CD14-positive monocyte (primary cell): ENCODE results near the gene SMARCB1. TPM values are rescaled to one million over a fixed set of nuclear protein-coding genes. Genes with fewer than 3 reads are reported as not detected.

Experiments used
- DNase-seq, 3 donors: peaks; one replicate each; pipeline ENCODE4 v3.0.0-alpha.2; 2011 to 2022
- H2AFZ ChIP-seq: 2 replicates; pipeline ENCODE4 v1.6.0; 2012; ENCODE audit warnings: mild to moderate bottlenecking, low read depth, low read length, inconsistent platforms; ENCODE audit not compliant: insufficient read depth, poor library complexity, severe bottlenecking
- H3K27ac ChIP-seq, 2 donors: 1 replicate in 1 of 2; 2 replicates in 1 of 2; pipeline ENCODE4 v1.5.1; 2012 to 2013; ENCODE audit warnings: low read length in 2 of 2, control low read depth in 1 of 2, inconsistent platforms in 1 of 2, low read depth in 1 of 2, mild to moderate bottlenecking in 1 of 2
- H3K27me3 ChIP-seq, 2 donors: one replicate each; pipeline versions ENCODE4 v1.6.0 to v1.6.1; 2011 to 2013; ENCODE audit warnings: low read length in 2 of 2; ENCODE audit not compliant: control insufficient read depth in 2 of 2, insufficient read depth in 2 of 2
- H3K36me3 ChIP-seq, 2 donors: replicated peaks in 1 of 2; 1 replicate in 1 of 2; 2 replicates in 1 of 2; pipeline versions ENCODE4 v1.5.1 to v1.6.1; 2012 to 2013; ENCODE audit warnings: low read length in 2 of 2, control low read depth in 1 of 2, inconsistent platforms in 1 of 2, mild to moderate bottlenecking in 1 of 2; ENCODE audit not compliant: insufficient read depth in 2 of 2, control insufficient read depth in 1 of 2
- H3K4me1 ChIP-seq, 2 donors: 1 replicate in 1 of 2; 2 replicates in 1 of 2; pipeline versions ENCODE4 v1.5.1 to v1.6.1; 2012 to 2013; ENCODE audit warnings: low read length in 2 of 2, control low read depth in 1 of 2, inconsistent platforms in 1 of 2, mild to moderate bottlenecking in 1 of 2, moderate library complexity in 1 of 2; ENCODE audit not compliant: insufficient read depth in 2 of 2, control insufficient read depth in 1 of 2
- H3K4me2 ChIP-seq: replicated peaks from 2 replicates; pipeline ENCODE3; 2012; ENCODE audit warnings: low read length, moderate library complexity, mild to moderate bottlenecking; ENCODE audit not compliant: poor library complexity, severe bottlenecking; ENCODE audit errors: extremely low read depth
- H3K4me3 ChIP-seq, 3 experiments: fragments of 200-600 bp in 1 of 3; sonication (generic) in 1 of 3; replicated peaks in 1 of 3; 1 replicate in 2 of 3; 2 replicates in 1 of 3; pipeline ENCODE4 v1.5.1; 2011 to 2013; ENCODE audit warnings: low read length in 3 of 3, mild to moderate bottlenecking in 3 of 3, control low read depth in 2 of 3, low read depth in 2 of 3, inconsistent platforms in 1 of 3, moderate library complexity in 1 of 3
- H3K79me2 ChIP-seq: 2 replicates; pipeline ENCODE4 v1.6.0; 2012; ENCODE audit warnings: mild to moderate bottlenecking, control low read depth, inconsistent platforms, low read length, moderate library complexity; ENCODE audit not compliant: insufficient read depth
- H3K9ac ChIP-seq: 2 replicates; pipeline ENCODE4 v1.6.0; 2017; ENCODE audit warnings: low read length, mild to moderate bottlenecking; ENCODE audit not compliant: insufficient read depth, poor library complexity, severe bottlenecking
- H3K9me3 ChIP-seq, 2 donors: replicated peaks in 1 of 2; 1 replicate in 1 of 2; 2 replicates in 1 of 2; pipeline versions ENCODE4 v1.5.1 to v1.6.1; 2012 to 2013; ENCODE audit warnings: low read length in 2 of 2, control low read depth in 1 of 2; ENCODE audit not compliant: control insufficient read depth in 1 of 2, insufficient read depth in 1 of 2
- H4K20me1 ChIP-seq: 2 replicates; pipeline ENCODE4 v1.6.0; 2012; ENCODE audit warnings: mild to moderate bottlenecking, low read length, control low read depth, moderate library complexity; ENCODE audit not compliant: insufficient read depth
- H3K27ac Mint-ChIP-seq, 7 donors: one replicate each; pipeline ENCODE4 v1.8.0; 2020; ENCODE audit warnings: mild to moderate bottlenecking in 7 of 7, mixed read lengths in 7 of 7, moderate library complexity in 6 of 7, inconsistent platforms in 2 of 7
- H3K27me3 Mint-ChIP-seq, 3 donors: one replicate each; pipeline ENCODE4 v1.8.0; 2021 to 2022; ENCODE audit warnings: low read depth in 3 of 3, mild to moderate bottlenecking in 3 of 3, mixed read lengths in 3 of 3, moderate library complexity in 3 of 3, inconsistent platforms in 1 of 3
- H3K36me3 Mint-ChIP-seq, 2 donors: one replicate each; pipeline ENCODE4 v1.8.0; 2020; ENCODE audit warnings: mixed read lengths in 2 of 2, inconsistent platforms in 1 of 2, mild to moderate bottlenecking in 1 of 2
- H3K4me1 Mint-ChIP-seq: one replicate; pipeline ENCODE4 v1.8.0; 2020; ENCODE audit warnings: mild to moderate bottlenecking, mixed read lengths
- H3K4me3 Mint-ChIP-seq, 2 donors: one replicate each; pipeline ENCODE4 v1.8.0; 2020; ENCODE audit warnings: mild to moderate bottlenecking in 2 of 2, mixed read lengths in 2 of 2, moderate library complexity in 1 of 2
- H3K9me3 Mint-ChIP-seq, 7 donors: one replicate each; pipeline ENCODE4 v1.8.0; 2020 to 2022; ENCODE audit warnings: mixed read lengths in 7 of 7, mild to moderate bottlenecking in 6 of 7, moderate library complexity in 6 of 7, inconsistent platforms in 2 of 7
- CTCF ChIP-seq: fragments of 200-600 bp; IDR thresholded peaks from one replicate; pipeline ENCODE4 v1.8.0; 2022; ENCODE audit warnings: antibody characterized with exemption, mild to moderate bottlenecking
- WGBS: methylation state at CpG from one replicate; pipeline ENCODE4 v1.1.5; 2013; ENCODE audit warnings: missing lambda C conversion rate; ENCODE audit not compliant: insufficient coverage; 5-methylcytosine and 5-hydroxymethylcytosine counted together
- intact Hi-C, 2 donors: fragments of 100-400 bp; cut with micrococcal nuclease; formaldehyde crosslinking; loops; one replicate each; pipeline versions ENCODE4 v1.15.0 to v1.15.1; 2023
- polyA plus RNA-seq, 3 donors: library from polyadenylated mRNA; depleted of rRNA in 1 of 3; unstranded in 2 of 3; stranded (reverse) in 1 of 3; fragments of 300-500 nt in 2 of 3; fragments of >200 nt in 1 of 3; fragmentation: Illumina TruSeq in 2 of 3; gene quantifications; 1 replicate in 2 of 3; 2 replicates in 1 of 3; pipeline ENCODE4 v1.2.3, GENCODE V29; 2012 to 2021

The SMARCB1 gene
- polyA plus RNA-seq, 3 donors, result 30.3 to 71.8 (median 31.5) TPM

GRCh38 chr22:23774922-23775436, 11.8 kb upstream of the SMARCB1 start:
- Mint-ChIP-seq H3K27ac (peak overlapping the region in 1 of 7 donors; percentile 32), H3K9me3 (peaks cover 0 to 6% (median 3%) of the 10 kb centered on the region in 7 donors), H3K27me3 (peaks cover 29 to 31% (median 30%) of the 10 kb centered on the region in 3 donors), H3K36me3 (peaks cover 0 to 5% of the 10 kb centered on the region in 2 donors), H3K4me1 (peaks cover 8% of the 10 kb centered on the region), H3K4me3 (no peak overlapping the region)
- Histone ChIP-seq H2AFZ (no peak overlapping the region), H3K27me3 (peaks cover 7 to 23% of the 10 kb centered on the region in 2 donors), H3K27ac (no peak overlapping the region), H3K4me3 (no peak overlapping the region), H3K79me2 (no peaks in the 10 kb centered on the region), H3K9me3 (no peaks in the 10 kb centered on the region), H4K20me1 (no peaks in the 10 kb centered on the region), H3K36me3 (no peaks in the 10 kb centered on the region), H3K4me2 (no peak overlapping the region), H3K4me1 (peaks cover 10 to 16% of the 10 kb centered on the region in 2 donors), H3K9ac (no peak overlapping the region)
- no CpG with 5 or more reads among the region's 2 CpGs for WGBS
- no peak for DNase-seq
- TF ChIP-seq CTCF, result no peak
- intact Hi-C loops, result no loop called here

DNA sequence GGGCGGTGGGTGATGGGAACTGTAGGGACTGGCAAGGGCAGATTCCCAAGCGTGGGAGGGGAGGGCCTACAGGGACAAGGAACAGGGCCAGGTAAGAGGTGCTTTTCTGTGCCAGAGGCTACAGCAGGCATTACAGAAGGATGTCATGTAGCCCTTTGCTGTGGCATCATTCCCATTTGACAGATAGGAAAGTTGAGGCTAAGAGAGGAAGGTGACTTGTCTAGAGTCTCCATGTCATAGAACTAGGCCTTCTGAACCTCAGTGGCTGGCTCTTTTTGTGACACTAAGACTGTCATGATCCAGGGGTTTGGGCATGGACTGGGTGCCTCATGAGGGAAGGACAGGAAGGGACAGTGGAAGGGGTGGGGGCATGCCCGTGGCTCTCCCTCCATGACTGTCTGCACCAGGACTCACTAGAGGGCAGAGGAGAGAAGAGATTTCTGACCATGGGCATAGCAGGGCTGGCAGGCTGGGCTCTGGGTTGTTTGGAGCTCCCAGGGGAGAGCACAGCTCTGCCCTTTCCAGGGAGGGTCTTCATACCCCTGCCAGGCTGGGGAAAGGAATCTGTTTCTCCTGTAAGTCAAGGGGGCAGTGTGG, 10.9 kb upstream of the SMARCB1 start:
- Histone ChIP-seq H4K20me1 (no peaks in the 10 kb centered on the region), H3K9me3 (no peaks in the 10 kb centered on the region), H3K9ac (no peak overlapping the region), H3K79me2 (no peaks in the 10 kb centered on the region), H2AFZ (no peak overlapping the region), H3K4me1 (peaks cover 10 to 14% of the 10 kb centered on the region in 2 donors), H3K27ac (no peak overlapping the region), H3K27me3 (peaks cover 7 to 23% of the 10 kb centered on the region in 2 donors), H3K4me3 (no peak overlapping the region), H3K4me2 (no peak overlapping the region), H3K36me3 (no peaks in the 10 kb centered on the region)
- no peak for TF ChIP-seq CTCF
- H3K9me3 Mint-ChIP-seq, result peaks cover 0 to 6% (median 3%) of the 10 kb centered on the region in 7 donors
- no peak overlapping the region for H3K4me3 Mint-ChIP-seq
- peaks cover 0 to 5% of the 10 kb centered on the region in 2 donors for H3K36me3 Mint-ChIP-seq
- H3K27me3 Mint-ChIP-seq, result peaks cover 29 to 31% (median 30%) of the 10 kb centered on the region in 3 donors
- no peak for DNase-seq
- H3K4me1 Mint-ChIP-seq, result peaks cover 8% of the 10 kb centered on the region
- no peak overlapping the region for H3K27ac Mint-ChIP-seq
- intact Hi-C loops, result no loop called here
- WGBS, result 70% methylated on average over 3 of the region's 3 CpGs
